Keratinocyte (primary cell): ENCODE results near the gene TMEM132A. TPM values are rescaled to one million over a fixed set of nuclear protein-coding genes. Genes with fewer than 3 reads are reported as not detected.

Source experiments
- DNase-seq: peaks from one replicate; pipeline ENCODE4 v3.0.0-alpha.2; 2011; ENCODE audit warnings: low read depth, missing footprints, low spot score
- FAIRE-seq: peaks from 2 replicates; lab custom pipeline; 2011; peaks lifted over from hg19 to GRCh38; lab: Jason Lieb, UNC
- H2AFZ ChIP-seq: 2 replicates; pipeline ENCODE4 v1.6.0; 2012; ENCODE audit warnings: low read length, control low read depth, inconsistent platforms; ENCODE audit not compliant: control insufficient read depth
- H3K27ac ChIP-seq: 2 replicates; pipeline ENCODE4 v1.5.1; 2011; ENCODE audit warnings: low read length; ENCODE audit not compliant: control insufficient read depth, insufficient read depth
- H3K27me3 ChIP-seq: 3 replicates; pipeline ENCODE4 v1.6.0; 2011; ENCODE audit warnings: low read length; ENCODE audit not compliant: control insufficient read depth, insufficient read depth; ENCODE audit errors: extremely low read depth
- H3K36me3 ChIP-seq, 2 experiments: 2 replicates in 1 of 2; 3 replicates in 1 of 2; pipeline ENCODE4 v1.5.1; 2011; ENCODE audit warnings: low read length in 2 of 2, mild to moderate bottlenecking in 1 of 2; ENCODE audit not compliant: control insufficient read depth in 2 of 2, insufficient read depth in 2 of 2; ENCODE audit errors: extremely low read depth in 1 of 2
- H3K4me1 ChIP-seq: 3 replicates; pipeline ENCODE4 v1.5.1; 2011; ENCODE audit warnings: low read length; ENCODE audit not compliant: control insufficient read depth, insufficient read depth; ENCODE audit errors: extremely low read depth
- H3K4me2 ChIP-seq: 3 replicates; pipeline ENCODE4 v1.6.0; 2011; ENCODE audit warnings: low read depth, low read length; ENCODE audit not compliant: control insufficient read depth, insufficient read depth; ENCODE audit errors: extremely low read depth
- H3K4me3 ChIP-seq, 3 experiments: fragments of 200-600 bp in 1 of 3; sonication (generic) in 1 of 3; 2 replicates in 2 of 3; 3 replicates in 1 of 3; pipeline ENCODE4 v1.5.1; 2011 to 2016; ENCODE audit warnings: low read length in 3 of 3, mild to moderate bottlenecking in 3 of 3, control low read depth in 2 of 3, inconsistent platforms in 1 of 3, low read depth in 1 of 3, mixed read lengths in 1 of 3, mixed run types in 1 of 3, moderate library complexity in 1 of 3; ENCODE audit not compliant: control insufficient read depth in 2 of 3, insufficient read depth in 2 of 3; ENCODE audit errors: extremely low read depth in 1 of 3
- H3K79me2 ChIP-seq: 2 replicates; pipeline ENCODE4 v1.6.0; 2012; ENCODE audit warnings: low read length; ENCODE audit not compliant: control insufficient read depth, insufficient read depth
- H3K9ac ChIP-seq: 3 replicates; pipeline ENCODE4 v1.6.0; 2011; ENCODE audit warnings: low read length; ENCODE audit not compliant: control insufficient read depth, insufficient read depth; ENCODE audit errors: extremely low read depth
- H3K9me1 ChIP-seq: 3 replicates; pipeline ENCODE4 v1.6.0; 2011; ENCODE audit warnings: low read length; ENCODE audit not compliant: control insufficient read depth, insufficient read depth; ENCODE audit errors: extremely low read depth
- H3K9me3 ChIP-seq: 2 replicates; pipeline ENCODE4 v1.5.1; 2012; ENCODE audit warnings: low read depth, low read length; ENCODE audit not compliant: control insufficient read depth
- H4K20me1 ChIP-seq: 3 replicates; pipeline ENCODE4 v1.6.0; 2011; ENCODE audit warnings: low read length; ENCODE audit not compliant: control insufficient read depth, insufficient read depth; ENCODE audit errors: extremely low read depth
- dilution Hi-C: fragments of 300-500 bp; cut with MboI; formaldehyde crosslinking; loops from one replicate; pipeline ENCODE4 v1.7.0; 2020; ENCODE audit warnings: low sequenced_read_pairs; ENCODE audit not compliant: extremely low pct_ligation_motif_present
- polyA plus RNA-seq, 5 experiments: library from polyadenylated mRNA; depleted of rRNA in 3 of 5; stranded (reverse) in 3 of 5; stranded (forward) in 1 of 5; unstranded in 1 of 5; fragments of >200 nt; gene quantifications; 1 replicate in 1 of 5; 2 replicates in 3 of 5; 3 replicates in 1 of 5; pipeline versions ENCODE4 v1.2.1 to v1.2.3, GENCODE V29; 2011 to 2012; ENCODE audit warnings: missing spikeins in 2 of 5, low read depth in 1 of 5, low replicate concordance in 1 of 5
- small RNA-seq, 3 experiments: library from RNA; depleted of rRNA; stranded (forward); fragments of <200 nt; gene quantifications; one replicate each; pipeline ENCODE3, GENCODE V24; 2012; ENCODE audit warnings: low read depth in 3 of 3, low replicate concordance in 1 of 3; ENCODE audit not compliant: insufficient read length in 3 of 3
- TF ChIP-seq, protein P1 (sequence below), 3 experiments: IDR thresholded peaks in 1 of 3; conservative IDR thresholded peaks in 1 of 3; optimal IDR thresholded peaks in 1 of 3; 2 replicates in 2 of 3; 3 replicates in 1 of 3; pipeline versions ENCODE3 to v1.5.1; 2011; ENCODE audit warnings: low read length in 3 of 3, mild to moderate bottlenecking in 3 of 3, moderate library complexity in 2 of 3, control low read depth in 1 of 3, inconsistent platforms in 1 of 3; ENCODE audit not compliant: insufficient read depth in 2 of 3; ENCODE audit errors: extremely low read depth in 1 of 3

TMEM132A gene
- polyA plus RNA-seq, 1 donor (not counting 4 experiments of a cell fraction or from before 2014, with no cell fraction given), result 16.6 TPM

DNA sequence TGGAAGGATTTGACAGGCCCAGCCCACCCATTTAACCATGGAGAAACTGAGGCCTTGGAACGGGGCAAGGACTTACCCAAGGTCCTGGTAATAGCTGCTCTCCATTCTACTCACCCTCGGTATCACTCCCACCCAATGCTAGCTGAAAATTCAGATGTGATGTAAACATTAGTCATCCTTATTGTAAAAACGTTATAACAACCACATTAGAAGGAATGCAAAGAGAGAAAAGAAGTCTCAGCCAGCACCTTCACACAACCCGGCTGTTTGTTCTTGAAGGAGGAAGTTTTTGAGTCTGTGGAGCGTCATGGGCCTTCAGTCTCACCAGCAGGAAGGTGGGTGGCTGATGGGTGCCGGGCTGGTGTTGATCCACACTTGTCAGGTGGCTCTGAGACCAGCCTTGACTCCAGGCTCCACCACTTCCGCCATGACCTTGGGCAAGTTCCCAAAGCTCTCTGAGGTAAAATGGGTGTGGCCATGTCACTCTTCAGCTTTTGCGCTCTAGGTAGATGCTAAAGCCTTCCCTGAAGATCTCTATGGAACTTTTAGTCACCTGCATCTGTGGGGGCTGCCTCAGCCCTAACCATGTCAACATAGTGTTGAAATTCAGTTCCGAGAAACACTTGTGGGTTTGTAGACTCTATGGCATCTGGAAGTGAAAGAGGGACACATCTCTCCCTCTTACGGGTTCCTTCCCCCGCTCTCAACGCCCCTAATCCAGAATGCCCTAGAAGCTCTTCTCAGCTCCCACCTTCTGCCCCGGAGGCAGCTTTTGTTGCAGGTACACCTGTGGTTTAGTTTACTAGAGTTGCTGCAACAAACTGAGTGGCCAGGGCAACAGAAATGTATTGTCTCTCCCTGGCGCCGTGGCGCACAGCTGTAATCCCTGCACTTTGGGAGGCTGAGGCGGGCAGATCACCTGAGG is 62.0 kb downstream of the TMEM132A start:
- H3K79me2 ChIP-seq, result no peaks in the 10 kb centered on the region
- DNase-seq (peak; percentile 63), FAIRE-seq (peak; percentile 76)
- H3K4me3 ChIP-seq, result no peak overlapping the region
- H3K4me2 ChIP-seq, result peak overlapping the region; percentile 33
- no peak overlapping the region for H2AFZ ChIP-seq
- H3K36me3 ChIP-seq, result no peaks in the 10 kb centered on the region
- dilution Hi-C loops, result no loop called here
- TF ChIP-seq, protein P1, sequence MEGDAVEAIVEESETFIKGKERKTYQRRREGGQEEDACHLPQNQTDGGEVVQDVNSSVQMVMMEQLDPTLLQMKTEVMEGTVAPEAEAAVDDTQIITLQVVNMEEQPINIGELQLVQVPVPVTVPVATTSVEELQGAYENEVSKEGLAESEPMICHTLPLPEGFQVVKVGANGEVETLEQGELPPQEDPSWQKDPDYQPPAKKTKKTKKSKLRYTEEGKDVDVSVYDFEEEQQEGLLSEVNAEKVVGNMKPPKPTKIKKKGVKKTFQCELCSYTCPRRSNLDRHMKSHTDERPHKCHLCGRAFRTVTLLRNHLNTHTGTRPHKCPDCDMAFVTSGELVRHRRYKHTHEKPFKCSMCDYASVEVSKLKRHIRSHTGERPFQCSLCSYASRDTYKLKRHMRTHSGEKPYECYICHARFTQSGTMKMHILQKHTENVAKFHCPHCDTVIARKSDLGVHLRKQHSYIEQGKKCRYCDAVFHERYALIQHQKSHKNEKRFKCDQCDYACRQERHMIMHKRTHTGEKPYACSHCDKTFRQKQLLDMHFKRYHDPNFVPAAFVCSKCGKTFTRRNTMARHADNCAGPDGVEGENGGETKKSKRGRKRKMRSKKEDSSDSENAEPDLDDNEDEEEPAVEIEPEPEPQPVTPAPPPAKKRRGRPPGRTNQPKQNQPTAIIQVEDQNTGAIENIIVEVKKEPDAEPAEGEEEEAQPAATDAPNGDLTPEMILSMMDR (optimal IDR thresholded peaks at IDR 0.05 in 1 of 3, IDR thresholded peaks at IDR 0.05 in 1 of 3, conservative IDR thresholded peaks at IDR 0.05 in 1 of 3; ENCODE audit: extremely low read depth in 1 of 3, insufficient read depth in 2 of 3, low read length in 3 of 3), result no peak
- peaks cover 14% of the 10 kb centered on the region for H3K4me1 ChIP-seq
- H3K9ac ChIP-seq, result no peak overlapping the region
- peaks cover 8% of the 10 kb centered on the region for H3K27me3 ChIP-seq
- H4K20me1 ChIP-seq, result no peaks in the 10 kb centered on the region
- no peak overlapping the region for H3K27ac ChIP-seq
- no peaks in the 10 kb centered on the region for H3K9me1 ChIP-seq
- H3K9me3 ChIP-seq, result no peaks in the 10 kb centered on the region

Small RNA genes lying within 50 kb of the gene (small RNA-seq; reads per million reads assigned to genes)
- 0 to 0.25 (median 0) reads per million in 3 experiments for gene RNU6-933P

Other genes starting within 250 kb of the TMEM132A start
- gene MS4A8, start 224.8 kb upstream of the TMEM132A start, polyA plus RNA-seq, result not detected in 3 replicates
- gene MS4A18, start 199.7 kb upstream of the TMEM132A start, polyA plus RNA-seq, result not detected in 3 replicates
- gene MS4A15, start 167.6 kb upstream of the TMEM132A start, polyA plus RNA-seq, result 0.03 TPM in 1 of 3 replicates, not detected in the others
- not detected in 3 replicates for gene MS4A10, start 139.1 kb upstream of the TMEM132A start, polyA plus RNA-seq
- 21.4 to 44.1 TPM (median 29.3 TPM) in 3 replicates for gene CCDC86, start 82.3 kb upstream of the TMEM132A start, polyA plus RNA-seq
- not detected in 3 replicates for gene PTGDR2, start 68.5 kb upstream of the TMEM132A start, polyA plus RNA-seq
- not detected in 3 replicates for gene ZP1, start 56.9 kb upstream of the TMEM132A start, polyA plus RNA-seq
- 16.9 to 67.7 TPM (median 35.4 TPM) in 3 replicates for gene PRPF19, start 17.9 kb upstream of the TMEM132A start, polyA plus RNA-seq
- gene TMEM109, start 10.3 kb upstream of the TMEM132A start, polyA plus RNA-seq, result 19.0 to 42.3 TPM (median 25.2 TPM) in 3 replicates
- gene SLC15A3, start 27.7 kb downstream of the TMEM132A start, polyA plus RNA-seq, result 0.79 to 2.0 TPM (median 1.0 TPM) in 3 replicates
- 0.03 TPM in 3 replicates for gene CD6, start 47.2 kb downstream of the TMEM132A start, polyA plus RNA-seq
- gene CD5, start 178.0 kb downstream of the TMEM132A start, polyA plus RNA-seq, result not detected in 3 replicates
- gene VPS37C, start 237.0 kb downstream of the TMEM132A start, polyA plus RNA-seq, result 5.7 to 9.5 TPM (median 8.0 TPM) in 3 replicates